D721Med (cell line): ENCODE measurements around the gene MCF2L.

ENCODE experiments used
- DNase-seq: peaks from one replicate; pipeline ENCODE4 v3.0.0; 2011; ENCODE audit warnings: low spot score; ENCODE audit not compliant: insufficient read length
- FAIRE-seq: peaks from 2 replicates; lab custom pipeline; 2011; peaks lifted over from hg19 to GRCh38; lab: Jason Lieb, UNC
- CTCF ChIP-seq: IDR thresholded peaks from 2 replicates; pipeline ENCODE4 v1.5.1; 2012; ENCODE audit warnings: mild to moderate bottlenecking, control low read depth; ENCODE audit not compliant: insufficient read depth; ENCODE audit errors: missing control alignments

The MCF2L gene

GRCh38 chr13:113013878-113014751 lies 45.1 kb downstream of the MCF2L start:
- no peak for TF ChIP-seq CTCF
- FAIRE-seq = no peak
- DNase-seq = no peak

- DNase-seq (no peak), FAIRE-seq (no peak)
- TF ChIP-seq CTCF = no peak
Observed at GRCh38 chr13:113014752-113015745, 46.0 kb downstream of the MCF2L start.

- DNase-seq (no peak), FAIRE-seq (no peak)
- no peak for TF ChIP-seq CTCF
Observed at GRCh38 chr13:113015826-113016525, 47.0 kb downstream of the MCF2L start.

- no peak for FAIRE-seq
- DNase-seq = no peak
- no peak for TF ChIP-seq CTCF
Observed at GRCh38 chr13:113016526-113017295, 47.7 kb downstream of the MCF2L start.

GRCh38 chr13:113017506-113018215 lies 48.6 kb downstream of the MCF2L start:
- TF ChIP-seq CTCF = no peak
- DNase-seq (no peak), FAIRE-seq (no peak)
